ENCODE measurements around the gene PLEKHA6. TPM values are rescaled to one million over a fixed set of nuclear protein-coding genes. Genes with fewer than 3 reads are reported as not detected.

The PLEKHA6 gene
- total RNA-seq, 1 donor from 2014 or later, result 1.0 TPM

GRCh38 chr1:204285436-204286305 lies 74.1 kb downstream of the PLEKHA6 start:
- H3K27ac ChIP-seq (ENCODE audit: low read depth, low read length), result no peak overlapping the region
- no peaks in the 10 kb centered on the region for H3K36me3 ChIP-seq (ENCODE audit: control insufficient read depth in 3 of 3, insufficient read depth in 3 of 3, low read length in 3 of 3)
- peaks cover 5 to 12% (median 9%) of the 10 kb centered on the region in 3 donors for H3K27me3 ChIP-seq (ENCODE audit: control insufficient read depth in 3 of 3, insufficient read depth in 3 of 3, low read length in 3 of 3)
- no peaks in the 10 kb centered on the region for H3K9me3 ChIP-seq (ENCODE audit: control insufficient read depth in 3 of 3, low read length in 3 of 3)
- H3K4me3 ChIP-seq (ENCODE audit: low read length in 3 of 3), result peak overlapping the region in 1 of 3 donors; percentile 9
- peaks cover 17 to 31% (median 22%) of the 10 kb centered on the region in 3 donors for H3K4me1 ChIP-seq (ENCODE audit: control insufficient read depth in 3 of 3, insufficient read depth in 3 of 3, low read length in 3 of 3)
- H3K9ac ChIP-seq (ENCODE audit: low read depth in 1 of 3, low read length in 3 of 3), result no peak overlapping the region

GRCh38 chr1:204284929-204285328 lies 74.8 kb downstream of the PLEKHA6 start:
- H3K27me3 ChIP-seq (ENCODE audit: control insufficient read depth in 3 of 3, insufficient read depth in 3 of 3, low read length in 3 of 3), result peaks cover 5 to 12% (median 9%) of the 10 kb centered on the region in 3 donors
- peaks cover 17 to 31% (median 22%) of the 10 kb centered on the region in 3 donors for H3K4me1 ChIP-seq (ENCODE audit: control insufficient read depth in 3 of 3, insufficient read depth in 3 of 3, low read length in 3 of 3)
- H3K9me3 ChIP-seq (ENCODE audit: control insufficient read depth in 3 of 3, low read length in 3 of 3), result no peaks in the 10 kb centered on the region
- no peak overlapping the region for H3K4me3 ChIP-seq (ENCODE audit: low read length in 3 of 3)
- no peaks in the 10 kb centered on the region for H3K36me3 ChIP-seq (ENCODE audit: control insufficient read depth in 3 of 3, insufficient read depth in 3 of 3, low read length in 3 of 3)
- no peak overlapping the region for H3K9ac ChIP-seq (ENCODE audit: low read depth in 1 of 3, low read length in 3 of 3)
- H3K27ac ChIP-seq (ENCODE audit: low read depth, low read length), result no peak overlapping the region

- Histone ChIP-seq H3K9ac (ENCODE audit: low read depth in 1 of 3, low read length in 3 of 3) (no peak overlapping the region), H3K4me1 (ENCODE audit: control insufficient read depth in 3 of 3, insufficient read depth in 3 of 3, low read length in 3 of 3) (peaks cover 17 to 31% (median 22%) of the 10 kb centered on the region in 3 donors), H3K27ac (ENCODE audit: low read depth, low read length) (no peak overlapping the region), H3K36me3 (ENCODE audit: control insufficient read depth in 3 of 3, insufficient read depth in 3 of 3, low read length in 3 of 3) (no peaks in the 10 kb centered on the region), H3K27me3 (ENCODE audit: control insufficient read depth in 3 of 3, insufficient read depth in 3 of 3, low read length in 3 of 3) (peaks cover 5 to 12% (median 9%) of the 10 kb centered on the region in 3 donors), H3K4me3 (ENCODE audit: low read length in 3 of 3) (no peak overlapping the region), H3K9me3 (ENCODE audit: control insufficient read depth in 3 of 3, low read length in 3 of 3) (no peaks in the 10 kb centered on the region)
These were observed 75.7 kb downstream of the PLEKHA6 start for GRCh38 chr1:204283711-204284651.

- Histone ChIP-seq H3K27me3 (ENCODE audit: control insufficient read depth in 3 of 3, insufficient read depth in 3 of 3, low read length in 3 of 3) (peaks cover 10 to 12% (median 10%) of the 10 kb centered on the region in 3 donors), H3K9me3 (ENCODE audit: control insufficient read depth in 3 of 3, low read length in 3 of 3) (no peaks in the 10 kb centered on the region), H3K36me3 (ENCODE audit: control insufficient read depth in 3 of 3, insufficient read depth in 3 of 3, low read length in 3 of 3) (no peaks in the 10 kb centered on the region), H3K27ac (ENCODE audit: low read depth, low read length) (no peak overlapping the region), H3K4me3 (ENCODE audit: low read length in 3 of 3) (no peak overlapping the region), H3K9ac (ENCODE audit: low read depth in 1 of 3, low read length in 3 of 3) (no peak overlapping the region), H3K4me1 (ENCODE audit: control insufficient read depth in 3 of 3, insufficient read depth in 3 of 3, low read length in 3 of 3) (peaks cover 13 to 26% (median 18%) of the 10 kb centered on the region in 3 donors)
These were observed 76.9 kb downstream of the PLEKHA6 start for GRCh38 chr1:204282761-204283221.

GRCh38 chr1:204280099-204280961 lies 79.4 kb downstream of the PLEKHA6 start:
- no peak overlapping the region for H3K27ac ChIP-seq (ENCODE audit: low read depth, low read length)
- H3K27me3 ChIP-seq (ENCODE audit: control insufficient read depth in 3 of 3, insufficient read depth in 3 of 3, low read length in 3 of 3), result peaks cover 8 to 17% (median 9%) of the 10 kb centered on the region in 3 donors
- no peaks in the 10 kb centered on the region for H3K9me3 ChIP-seq (ENCODE audit: control insufficient read depth in 3 of 3, low read length in 3 of 3)
- no peak overlapping the region for H3K9ac ChIP-seq (ENCODE audit: low read depth in 1 of 3, low read length in 3 of 3)
- peaks cover 7 to 9% (median 8%) of the 10 kb centered on the region in 3 donors for H3K4me1 ChIP-seq (ENCODE audit: control insufficient read depth in 3 of 3, insufficient read depth in 3 of 3, low read length in 3 of 3)
- H3K4me3 ChIP-seq (ENCODE audit: low read length in 3 of 3), result no peak overlapping the region
- H3K36me3 ChIP-seq (ENCODE audit: control insufficient read depth in 3 of 3, insufficient read depth in 3 of 3, low read length in 3 of 3), result no peaks in the 10 kb centered on the region

GRCh38 chr1:204278958-204279357 lies 80.8 kb downstream of the PLEKHA6 start:
- H3K9me3 ChIP-seq (ENCODE audit: control insufficient read depth in 3 of 3, low read length in 3 of 3), result no peaks in the 10 kb centered on the region
- peaks cover 3 to 12% (median 9%) of the 10 kb centered on the region in 3 donors for H3K27me3 ChIP-seq (ENCODE audit: control insufficient read depth in 3 of 3, insufficient read depth in 3 of 3, low read length in 3 of 3)
- no peak overlapping the region for H3K4me3 ChIP-seq (ENCODE audit: low read length in 3 of 3)
- H3K4me1 ChIP-seq (ENCODE audit: control insufficient read depth in 3 of 3, insufficient read depth in 3 of 3, low read length in 3 of 3), result peaks cover under 1 to 3% (median under 1%) of the 10 kb centered on the region in 3 donors
- no peak overlapping the region for H3K9ac ChIP-seq (ENCODE audit: low read depth in 1 of 3, low read length in 3 of 3)
- H3K36me3 ChIP-seq (ENCODE audit: control insufficient read depth in 3 of 3, insufficient read depth in 3 of 3, low read length in 3 of 3), result no peaks in the 10 kb centered on the region
- H3K27ac ChIP-seq (ENCODE audit: low read depth, low read length), result no peak overlapping the region

- Histone ChIP-seq H3K27ac (ENCODE audit: low read depth, low read length) (no peak overlapping the region), H3K36me3 (ENCODE audit: control insufficient read depth in 3 of 3, insufficient read depth in 3 of 3, low read length in 3 of 3) (no peaks in the 10 kb centered on the region), H3K9me3 (ENCODE audit: control insufficient read depth in 3 of 3, low read length in 3 of 3) (no peaks in the 10 kb centered on the region), H3K27me3 (ENCODE audit: control insufficient read depth in 3 of 3, insufficient read depth in 3 of 3, low read length in 3 of 3) (peaks cover 0 to 9% (median 8%) of the 10 kb centered on the region in 3 donors), H3K4me3 (ENCODE audit: low read length in 3 of 3) (no peak overlapping the region), H3K9ac (ENCODE audit: low read depth in 1 of 3, low read length in 3 of 3) (no peak overlapping the region), H3K4me1 (ENCODE audit: control insufficient read depth in 3 of 3, insufficient read depth in 3 of 3, low read length in 3 of 3) (no peaks in the 10 kb centered on the region)
These were observed 81.5 kb downstream of the PLEKHA6 start for GRCh38 chr1:204278251-204278650.

- Histone ChIP-seq H3K4me1 (ENCODE audit: control insufficient read depth in 3 of 3, insufficient read depth in 3 of 3, low read length in 3 of 3) (peaks cover 0 to 4% (median 0%) of the 10 kb centered on the region in 3 donors), H3K9ac (ENCODE audit: low read depth in 1 of 3, low read length in 3 of 3) (no peak overlapping the region), H3K27me3 (ENCODE audit: control insufficient read depth in 3 of 3, insufficient read depth in 3 of 3, low read length in 3 of 3) (peaks cover 0 to 9% (median 8%) of the 10 kb centered on the region in 3 donors)
These were observed 82.0 kb downstream of the PLEKHA6 start for GRCh38 chr1:204277563-204278219.

More at GRCh38 chr1:204277563-204278219, 82.0 kb downstream of the PLEKHA6 start:
- Histone ChIP-seq H3K27ac (ENCODE audit: low read depth, low read length) (no peak overlapping the region), H3K9me3 (ENCODE audit: control insufficient read depth in 3 of 3, low read length in 3 of 3) (no peaks in the 10 kb centered on the region), H3K4me3 (ENCODE audit: low read length in 3 of 3) (no peak overlapping the region), H3K36me3 (ENCODE audit: control insufficient read depth in 3 of 3, insufficient read depth in 3 of 3, low read length in 3 of 3) (no peaks in the 10 kb centered on the region)
